ENCODE results near the gene WHRN. TPM values are rescaled to one million over a fixed set of nuclear protein-coding genes. Genes with fewer than 3 reads are reported as not detected.

Gene WHRN
- total RNA-seq, 1 experiment from 2014 or later, result 24.3 TPM

- DNase-seq (ENCODE audit: low spot score) (no peak), ATAC-seq (no peak)
- TF ChIP-seq NFYB (CRISPR knock-in tag; conservative IDR thresholded peaks at IDR 0.05; ENCODE audit: low read depth), result no peak
- no peak for TF ChIP-seq MXD4 (CRISPR knock-in tag; IDR thresholded peaks at IDR 0.05; ENCODE audit: borderline replicate concordance)
- TF ChIP-seq ZNF263 (CRISPR knock-in tag; IDR thresholded peaks at IDR 0.05; ENCODE audit: low read depth), result no peak
- TF ChIP-seq, protein P1, sequence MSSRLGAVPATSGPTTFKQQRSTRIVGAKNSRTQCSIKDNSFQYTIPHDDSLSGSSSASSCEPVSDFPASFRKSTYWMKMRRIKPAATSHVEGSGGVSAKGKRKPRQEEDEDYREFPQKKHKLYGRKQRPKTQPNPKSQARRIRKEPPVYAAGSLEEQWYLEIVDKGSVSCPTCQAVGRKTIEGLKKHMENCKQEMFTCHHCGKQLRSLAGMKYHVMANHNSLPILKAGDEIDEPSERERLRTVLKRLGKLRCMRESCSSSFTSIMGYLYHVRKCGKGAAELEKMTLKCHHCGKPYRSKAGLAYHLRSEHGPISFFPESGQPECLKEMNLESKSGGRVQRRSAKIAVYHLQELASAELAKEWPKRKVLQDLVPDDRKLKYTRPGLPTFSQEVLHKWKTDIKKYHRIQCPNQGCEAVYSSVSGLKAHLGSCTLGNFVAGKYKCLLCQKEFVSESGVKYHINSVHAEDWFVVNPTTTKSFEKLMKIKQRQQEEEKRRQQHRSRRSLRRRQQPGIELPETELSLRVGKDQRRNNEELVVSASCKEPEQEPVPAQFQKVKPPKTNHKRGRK (CRISPR knock-in tag; IDR thresholded peaks at IDR 0.05; ENCODE audit: borderline replicate concordance), result no peak
- TF ChIP-seq GTF2I (CRISPR knock-in tag; conservative IDR thresholded peaks at IDR 0.05), result no peak
- TF ChIP-seq GABPB1 (CRISPR knock-in tag; IDR thresholded peaks at IDR 0.05), result no peak
- no peak for TF ChIP-seq ZNF671 (CRISPR knock-in tag; IDR thresholded peaks at IDR 0.05)
- no peak for TF ChIP-seq TCF7 (CRISPR knock-in tag; IDR thresholded peaks at IDR 0.05; ENCODE audit: low read depth)
- no peak for TF ChIP-seq CREM (CRISPR knock-in tag; IDR thresholded peaks at IDR 0.05)
- no peak for TF ChIP-seq GRHL2 (CRISPR knock-in tag; IDR thresholded peaks at IDR 0.05; ENCODE audit: insufficient replicate concordance, severe bottlenecking)
- no peak for TF ChIP-seq ZNF423 (CRISPR knock-in tag; IDR thresholded peaks at IDR 0.05)
- TF ChIP-seq, protein P2, sequence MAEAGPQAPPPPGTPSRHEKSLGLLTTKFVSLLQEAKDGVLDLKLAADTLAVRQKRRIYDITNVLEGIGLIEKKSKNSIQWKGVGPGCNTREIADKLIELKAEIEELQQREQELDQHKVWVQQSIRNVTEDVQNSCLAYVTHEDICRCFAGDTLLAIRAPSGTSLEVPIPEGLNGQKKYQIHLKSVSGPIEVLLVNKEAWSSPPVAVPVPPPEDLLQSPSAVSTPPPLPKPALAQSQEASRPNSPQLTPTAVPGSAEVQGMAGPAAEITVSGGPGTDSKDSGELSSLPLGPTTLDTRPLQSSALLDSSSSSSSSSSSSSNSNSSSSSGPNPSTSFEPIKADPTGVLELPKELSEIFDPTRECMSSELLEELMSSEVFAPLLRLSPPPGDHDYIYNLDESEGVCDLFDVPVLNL (CRISPR knock-in tag; IDR thresholded peaks at IDR 0.05; ENCODE audit: borderline replicate concordance, low read depth), result no peak
- TF ChIP-seq FOXK1 (CRISPR knock-in tag; IDR thresholded peaks at IDR 0.05), result no peak
- TF ChIP-seq, protein P3, sequence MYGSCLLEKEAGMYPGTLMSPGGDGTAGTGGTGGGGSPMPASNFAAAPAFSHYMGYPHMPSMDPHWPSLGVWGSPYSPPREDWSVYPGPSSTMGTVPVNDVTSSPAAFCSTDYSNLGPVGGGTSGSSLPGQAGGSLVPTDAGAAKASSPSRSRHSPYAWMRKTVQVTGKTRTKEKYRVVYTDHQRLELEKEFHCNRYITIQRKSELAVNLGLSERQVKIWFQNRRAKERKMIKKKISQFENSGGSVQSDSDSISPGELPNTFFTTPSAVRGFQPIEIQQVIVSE (CRISPR knock-in tag; IDR thresholded peaks at IDR 0.05; ENCODE audit: borderline replicate concordance), result no peak
- TF ChIP-seq ZNF532 (CRISPR knock-in tag; IDR thresholded peaks at IDR 0.05; ENCODE audit: borderline replicate concordance), result no peak
- TF ChIP-seq EMX1 (CRISPR knock-in tag; IDR thresholded peaks at IDR 0.05), result no peak
- no peak for TF ChIP-seq USF2 (CRISPR knock-in tag; IDR thresholded peaks at IDR 0.05)
- no peak for TF ChIP-seq RELA (CRISPR knock-in tag; IDR thresholded peaks at IDR 0.05; ENCODE audit: borderline replicate concordance)
- H3K27ac Mint-ChIP-seq, result peak overlapping the region; percentile 42; the same call in 1 of the 2 replicates
- ChIA-PET POLR2A (no interaction called here), CTCF (interaction anchor here (1.0 to 6.0 kb wide), 3 partner anchors 21 to 244 kb away, joined by 3 to 130 read pairs (median 3); partner anchors contain the start of gene TEX53)
- no peaks in the 10 kb centered on the region for H3K9me3 Mint-ChIP-seq
- H3K4me1 Mint-ChIP-seq, result peaks cover 34% of the 10 kb centered on the region
- no peak overlapping the region for H3K4me3 Mint-ChIP-seq
- H3K36me3 Mint-ChIP-seq, result no peaks in the 10 kb centered on the region
- H3K27me3 Mint-ChIP-seq (ENCODE audit: low read depth), result no peaks in the 10 kb centered on the region
These were observed 94.4 kb downstream of the WHRN start for GRCh38 chr9:114410910-114411309.
